ENCODE measurements around the gene MIS12. TPM values are rescaled to one million over a fixed set of nuclear protein-coding genes. Genes with fewer than 3 reads are reported as not detected.

The MIS12 gene
- total and polyA plus RNA-seq, 2 of the 8 experiments (the other 6 are each of a cell fraction or from before 2014, with no cell fraction given), result 9.5 to 25.6 TPM

GRCh38 chr17:5443728-5444127 is 42.6 kb upstream of the MIS12 start:
- no peak overlapping the region for H2AK5ac ChIP-seq (ENCODE audit: low read depth, low read length)
- no peak for DNase-seq (ENCODE audit: low read depth in 1 of 2, low spot score in 2 of 2)
- H4K5ac ChIP-seq (ENCODE audit: insufficient read length, low read depth, low read length), result no peak overlapping the region

More at GRCh38 chr17:5443728-5444127, 42.6 kb upstream of the MIS12 start:
- TF ChIP-seq SP4 (IDR thresholded peaks at IDR 0.05; ENCODE audit: low read length) (no peak), CBX5 (IDR thresholded peaks at IDR 0.05; ENCODE audit: low read depth, low read length) (no peak), SIX5 (IDR thresholded peaks at IDR 0.05; ENCODE audit: low read depth, low read length) (no peak), BCL11A (IDR thresholded peaks at IDR 0.05; ENCODE audit: low read depth in 2 of 2, low read length in 2 of 2) (no peak), SIRT6 (IDR thresholded peaks at IDR 0.05; ENCODE audit: low read length) (no peak), RXRA (IDR thresholded peaks at IDR 0.05; ENCODE audit: insufficient read depth, low read depth, low read length) (no peak)
- no peaks in the 10 kb centered on the region for H3K9me3 ChIP-seq (ENCODE audit: insufficient read depth in 2 of 2, low read depth in 1 of 2, low read length in 1 of 2)
- H3K27ac ChIP-seq (ENCODE audit: low read depth, low read length), result no peak overlapping the region
- no peak overlapping the region for H2BK12ac ChIP-seq (ENCODE audit: low read depth, low read length)
- no peak overlapping the region for H3K23ac ChIP-seq (ENCODE audit: insufficient read length)
- no peak overlapping the region for H3K14ac ChIP-seq (ENCODE audit: insufficient read length)
- POLR2A ChIA-PET (ENCODE audit: partially characterized antibody), result interaction anchor here (2.8 to 21.2 kb wide), 2 partner anchors 15 to 19 kb away, joined by 9 to 228 read pairs; no protein-coding TSS in a partner anchor
- peaks cover 9% of the 10 kb centered on the region for H3K79me1 ChIP-seq (ENCODE audit: low read depth, low read length)
- H3K4me3 ChIP-seq (ENCODE audit: extremely low read depth in 1 of 4, insufficient read depth in 2 of 4, low read depth in 3 of 4, low read length in 4 of 4), result no peak overlapping the region
- H4K91ac ChIP-seq (replicated peaks; ENCODE audit: insufficient read length, low read length), result no peak overlapping the region
- no peak for FAIRE-seq
- H4K8ac ChIP-seq (ENCODE audit: extremely low read depth, insufficient read depth, low read length), result no peak overlapping the region
- 93% methylated on average over 6 of the region's 6 CpGs; no CpG with 5 or more reads in 1 of the 2 experiments for whole genome bisulfite sequencing, 2 experiments (ENCODE audit: extremely low coverage in 1 of 2, insufficient coverage in 1 of 2, insufficient read length in 1 of 2, insufficient replicate concordance in 2 of 2, low coverage in 1 of 2, low lambda C conversion rate in 2 of 2, missing lambda C conversion rate in 1 of 2)
- H3K18ac ChIP-seq (ENCODE audit: extremely low read depth, low read length), result no peak overlapping the region
- peaks cover 12 to 51% (median 43%) of the 10 kb centered on the region in 4 experiments for H3K36me3 ChIP-seq (ENCODE audit: control insufficient read depth in 2 of 4, insufficient read depth in 4 of 4, low read length in 3 of 4)
- no peak overlapping the region for H3K9ac ChIP-seq (replicated peaks in 1 of 4; ENCODE audit: extremely low read depth in 1 of 4, low read depth in 3 of 4, low read length in 3 of 4)
- H2BK15ac ChIP-seq (ENCODE audit: low read length), result no peak overlapping the region
- H3K4me2 ChIP-seq (ENCODE audit: insufficient read depth in 1 of 2, low read depth in 2 of 2, low read length in 2 of 2), result no peak overlapping the region
- H4K20me1 ChIP-seq (replicated peaks in 1 of 2; ENCODE audit: control insufficient read depth in 1 of 2, insufficient read depth in 2 of 2, low read length in 2 of 2), result peaks cover 3 to 14% of the 10 kb centered on the region in 2 experiments
- H3K4me1 ChIP-seq (replicated peaks in 1 of 4; ENCODE audit: control insufficient read depth in 3 of 4, insufficient read depth in 4 of 4, low read length in 3 of 4), result no peaks in the 10 kb centered on the region
- no peak overlapping the region for H2AFZ ChIP-seq (ENCODE audit: low read length)
- no peak overlapping the region for H2BK20ac ChIP-seq (ENCODE audit: low read length)
- no peak overlapping the region for H3K4ac ChIP-seq (replicated peaks; ENCODE audit: insufficient read length, low read depth, low read length)
- H2BK5ac ChIP-seq (ENCODE audit: low read depth, low read length), result no peak overlapping the region
- no peaks in the 10 kb centered on the region for H3K23me2 ChIP-seq (ENCODE audit: low read depth, low read length)
- no peak overlapping the region for H2BK120ac ChIP-seq (replicated peaks; ENCODE audit: low read depth, low read length)
- CTCF ChIA-PET (ENCODE audit: partially characterized antibody), result interaction anchor here (1.0 to 2.6 kb wide), 2 partner anchors 7 to 10 kb away, joined by 3 to 9 read pairs; no protein-coding TSS in a partner anchor
- peaks cover 0 to 12% of the 10 kb centered on the region in 2 experiments; a peak in 2 of 4 replicates for H3K79me2 ChIP-seq (ENCODE audit: control insufficient read depth in 1 of 2, insufficient read depth in 2 of 2, low read length in 2 of 2)
- no peak overlapping the region for H3K56ac ChIP-seq (replicated peaks; ENCODE audit: insufficient read length, low read depth, low read length)
- H3K27me3 ChIP-seq (replicated peaks in 1 of 4; ENCODE audit: control insufficient read depth in 3 of 4, extremely low read depth in 1 of 4, insufficient read depth in 3 of 4, low read length in 3 of 4), result no peaks in the 10 kb centered on the region
